Transverse colon (tissue), 4 donors: ENCODE data around the gene SPANXN3. TPM values are rescaled to one million over a fixed set of nuclear protein-coding genes. Genes with fewer than 3 reads are reported as not detected.

Experiments used
- DNase-seq: peaks from one replicate; pipeline ENCODE4 v3.0.0-alpha.2; 2019
- H3K27ac ChIP-seq, 4 donors: fragments of 200-600 bp; sonication (generic); 2 replicates each; pipeline ENCODE4 v1.5.1; 2016 to 2018; ENCODE audit warnings: inconsistent platforms in 4 of 4
- H3K27me3 ChIP-seq: fragments of 200-600 bp; sonication (generic); 2 replicates; pipeline ENCODE4 v1.5.1; 2017; ENCODE audit warnings: inconsistent platforms
- H3K36me3 ChIP-seq, 4 donors: fragments of 200-600 bp; sonication (generic); 2 replicates each; pipeline ENCODE4 v1.5.1; 2017 to 2019; ENCODE audit warnings: inconsistent platforms in 4 of 4
- H3K4me1 ChIP-seq, 4 donors: fragments of 200-600 bp; sonication (generic); 2 replicates each; pipeline ENCODE4 v1.5.1; 2017 to 2020; ENCODE audit warnings: inconsistent platforms in 4 of 4
- H3K4me3 ChIP-seq, 4 donors: fragments of 200-600 bp; sonication (generic); 1 replicate in 1 of 4; 2 replicates in 3 of 4; pipeline versions ENCODE4 v1.5.1 to v1.6.1; 2017 to 2019; ENCODE audit warnings: inconsistent platforms in 4 of 4
- H3K9me3 ChIP-seq, 2 donors: fragments of 200-600 bp; sonication (generic); 2 replicates each; pipeline ENCODE4 v1.5.1; 2017 to 2019; ENCODE audit warnings: inconsistent platforms in 2 of 2
- CTCF ChIP-seq, 5 experiments: fragments of 200-600 bp in 3 of 5; fragments of 450-650 bp in 2 of 5; sonication (generic) in 3 of 5; IDR thresholded peaks; 1 replicate in 2 of 5; 2 replicates in 3 of 5; pipeline ENCODE4 v1.5.1; 2016 to 2017; ENCODE audit warnings: antibody characterized with exemption in 5 of 5, inconsistent platforms in 3 of 5, mild to moderate bottlenecking in 2 of 5, moderate library complexity in 1 of 5
- EP300 ChIP-seq: sonication (generic); formaldehyde crosslinking; IDR thresholded peaks from one replicate; pipeline ENCODE4 v1.6.1; 2017; ENCODE audit warnings: antibody characterized with exemption, low read depth
- POLR2A ChIP-seq: fragments of 450-650 bp; IDR thresholded peaks from one replicate; pipeline ENCODE4 v1.6.1; 2016; ENCODE audit warnings: antibody characterized with exemption, mild to moderate bottlenecking, moderate library complexity
- POLR2AphosphoS5 ChIP-seq, 3 donors: sonication (generic); formaldehyde crosslinking; IDR thresholded peaks; one replicate each; pipeline ENCODE4 v1.6.1; 2016; ENCODE audit warnings: antibody characterized with exemption in 3 of 3
- WGBS, 2 donors: methylation state at CpG; one replicate each; pipeline ENCODE4 v1.1.5; 2018; ENCODE audit warnings: low coverage in 1 of 2; 5-methylcytosine and 5-hydroxymethylcytosine counted together
- in situ Hi-C, 4 donors: fragments of 200-750 bp; cut with MboI; loops; one replicate each; pipeline versions ENCODE4 v1.15.0 to v1.15.1; 2017; ENCODE audit warnings: low sequenced_read_pairs in 3 of 4, low pct_ligation_motif_present in 1 of 4, low pct_unique_long_range_greater_than_20kb in 1 of 4
- intact Hi-C: fragments of 100-400 bp; cut with DNase I; formaldehyde crosslinking; loops from one replicate; pipeline ENCODE4 v1.15.1; 2023; ENCODE audit warnings: low total_unique reads
- total RNA-seq, 4 donors: library from RNA; depleted of rRNA; stranded (reverse); fragments of >200 nt; gene quantifications; one replicate each; pipeline ENCODE4 v1.1.0, GENCODE V29; 2016

Gene SPANXN3
- total RNA-seq, 4 donors from 2014 or later, result not detected

- WGBS, 2 donors, result 85% methylated on average over 3 of the region's 3 CpGs; no CpG with 5 or more reads in 1 of the 2 donors
- in situ Hi-C loops (no loop called here), intact Hi-C loops (no loop called here)
Measured at GRCh38 chrX:143461606-143462005, 55.7 kb downstream of the SPANXN3 start.

More at GRCh38 chrX:143461606-143462005, 55.7 kb downstream of the SPANXN3 start:
- no peaks in the 10 kb centered on the region for H3K9me3 ChIP-seq
- H3K4me1 ChIP-seq, result no peaks in the 10 kb centered on the region
- H3K36me3 ChIP-seq, result no peaks in the 10 kb centered on the region
- no peak overlapping the region for H3K27ac ChIP-seq
- no peak for TF ChIP-seq POLR2AphosphoS5 (IDR thresholded peaks at IDR 0.05)
- TF ChIP-seq POLR2A, result no peak
- no peak for TF ChIP-seq CTCF (IDR thresholded peaks at IDR 0.05)
- TF ChIP-seq EP300, result no peak
- no peaks in the 10 kb centered on the region for H3K27me3 ChIP-seq
- no peak for DNase-seq
- no peak overlapping the region for H3K4me3 ChIP-seq

Other genes with a start within 250 kb of the SPANXN3 start
- gene SLITRK4, start 118.6 kb upstream of the SPANXN3 start, total RNA-seq, result under 1 TPM in 2 of 4 donors, not detected in 2; 0.14 to 0.32 TPM
- gene SPANXN2, start 203.3 kb upstream of the SPANXN3 start, total RNA-seq, result not detected